GM21381 (cell line): ENCODE results near the gene TPCN2.

Source experiments
- ATAC-seq: cut with Tn5 transposase; IDR thresholded peaks from one replicate; pipeline ENCODE4 v1.9.1; 2021; ENCODE audit warnings: mild to moderate bottlenecking, moderate library complexity; ENCODE audit not compliant: unreplicated experiment

Gene TPCN2

GRCh38 chr11:69010361-69010891, 38.3 kb upstream of the TPCN2 start:
- no peak for ATAC-seq

GRCh38 chr11:69010964-69011623, 37.6 kb upstream of the TPCN2 start:
- ATAC-seq, result no peak

GRCh38 chr11:69011624-69012091, 37.1 kb upstream of the TPCN2 start:
- no peak for ATAC-seq

DNA sequence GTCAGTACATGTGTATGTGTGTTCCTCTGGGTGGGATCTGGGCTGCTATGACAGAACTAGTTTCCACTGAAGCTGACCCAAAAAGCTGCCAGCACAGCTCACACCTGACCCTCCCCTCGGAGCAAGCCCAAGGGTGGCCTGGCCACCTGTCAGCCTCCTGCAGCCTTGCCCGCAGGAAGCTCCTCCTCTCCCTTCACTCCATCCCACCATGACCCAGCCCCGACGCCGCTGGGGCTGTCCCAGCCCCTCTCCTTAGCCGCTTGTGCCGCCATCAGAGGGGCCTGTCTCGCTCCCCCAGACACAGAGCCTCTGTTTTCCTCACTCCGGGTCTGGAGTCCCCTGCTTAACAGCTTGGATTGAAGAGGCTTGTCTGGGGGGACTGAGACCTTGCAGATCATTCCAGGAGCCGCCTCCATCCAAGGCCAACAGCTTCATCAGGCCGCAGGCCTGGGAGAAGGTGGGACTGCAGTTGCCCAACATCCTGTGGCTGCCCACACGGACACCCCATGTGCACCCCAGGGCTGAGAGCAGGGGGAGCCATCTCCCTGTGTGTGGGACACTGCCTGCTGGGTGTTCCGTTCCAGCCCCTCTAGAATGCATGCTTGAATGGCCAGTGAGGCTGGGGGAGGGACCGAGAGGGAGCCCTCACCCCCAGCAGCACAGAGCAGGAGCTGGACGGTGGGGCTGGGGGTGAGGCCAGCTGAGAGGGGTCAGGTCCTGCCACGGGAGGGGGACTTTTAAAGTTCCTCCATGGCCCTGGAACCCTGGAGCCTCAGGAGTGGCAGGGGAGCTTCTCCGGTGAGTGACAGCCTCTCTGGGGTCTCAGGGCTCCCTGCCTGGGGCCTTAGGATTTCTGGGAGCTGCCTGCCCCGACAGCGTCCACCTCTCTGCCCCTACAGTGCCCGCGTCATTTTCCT, 36.4 kb upstream of the TPCN2 start:
- no peak for ATAC-seq

- ATAC-seq, result no peak
These were observed 35.5 kb upstream of the TPCN2 start, which contains the start of gene MRGPRF for GRCh38 chr11:69013009-69013951. TSS of gene MRGPRF (minus strand) at chr11:69013246. CDS start at chr11:69009901, 3,345 bp downstream.

- ATAC-seq, result no peak
These were observed 34.5 kb upstream of the TPCN2 start for GRCh38 chr11:69014084-69014851.

DNA sequence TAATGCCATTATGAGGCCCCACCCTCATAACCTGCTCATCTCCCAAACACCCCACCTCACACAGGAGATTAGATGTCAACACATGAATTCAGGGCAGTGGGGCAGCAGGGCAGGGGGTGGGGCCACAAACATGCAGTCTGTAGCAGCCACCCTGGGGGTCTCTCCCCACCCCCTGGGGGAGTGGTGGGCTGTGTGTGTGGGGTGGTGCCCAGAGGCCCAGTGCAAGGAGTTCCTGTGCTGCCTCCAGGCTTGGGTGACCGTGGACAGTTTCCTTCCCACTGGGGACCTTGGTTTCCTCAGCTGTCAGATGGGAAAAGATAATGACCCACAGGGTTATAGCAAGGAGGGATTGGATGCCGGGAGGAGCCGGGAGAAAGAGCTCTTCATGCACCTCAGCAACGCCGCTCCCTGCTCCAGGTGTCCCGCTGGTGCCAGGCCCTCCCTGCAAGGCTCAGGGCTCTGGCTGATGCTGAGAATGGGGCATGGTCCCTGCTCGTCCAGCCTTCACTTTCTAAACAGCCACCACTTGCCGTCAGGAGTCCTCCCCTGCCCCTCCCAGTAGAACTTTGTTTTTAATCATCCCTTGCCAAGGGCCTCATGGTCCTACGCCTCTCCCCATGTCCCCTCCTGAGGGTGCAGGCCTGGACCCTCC, 33.7 kb upstream of the TPCN2 start:
- no peak for ATAC-seq

- no peak for ATAC-seq
These were observed 30.8 kb upstream of the TPCN2 start for GRCh38 chr11:69017951-69018350.

- ATAC-seq, result no peak
These were observed 29.8 kb upstream of the TPCN2 start for GRCh38 chr11:69018924-69019323.

- no peak for ATAC-seq
These were observed 26.5 kb upstream of the TPCN2 start for GRCh38 chr11:69022260-69022659.

DNA sequence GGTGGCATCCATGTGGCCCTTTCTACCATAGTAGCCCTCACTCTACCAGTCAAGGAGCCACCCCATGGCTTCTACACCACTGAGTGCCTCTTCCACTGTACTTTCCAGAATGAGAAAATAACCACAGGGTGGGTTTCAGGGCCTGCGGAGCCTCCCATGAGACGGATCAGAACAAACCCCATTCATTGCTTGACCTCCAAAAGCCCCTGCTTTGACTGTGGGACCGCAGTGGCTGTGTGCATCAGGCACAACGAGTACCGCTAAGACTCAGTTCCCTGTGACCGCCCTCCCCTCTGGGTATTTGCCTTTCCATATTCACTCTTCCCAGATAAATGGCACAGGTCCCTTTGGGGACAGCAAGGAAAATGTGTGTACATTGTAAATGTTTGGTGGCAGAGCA, 24.2 kb upstream of the TPCN2 start:
- ATAC-seq, result no peak

DNA sequence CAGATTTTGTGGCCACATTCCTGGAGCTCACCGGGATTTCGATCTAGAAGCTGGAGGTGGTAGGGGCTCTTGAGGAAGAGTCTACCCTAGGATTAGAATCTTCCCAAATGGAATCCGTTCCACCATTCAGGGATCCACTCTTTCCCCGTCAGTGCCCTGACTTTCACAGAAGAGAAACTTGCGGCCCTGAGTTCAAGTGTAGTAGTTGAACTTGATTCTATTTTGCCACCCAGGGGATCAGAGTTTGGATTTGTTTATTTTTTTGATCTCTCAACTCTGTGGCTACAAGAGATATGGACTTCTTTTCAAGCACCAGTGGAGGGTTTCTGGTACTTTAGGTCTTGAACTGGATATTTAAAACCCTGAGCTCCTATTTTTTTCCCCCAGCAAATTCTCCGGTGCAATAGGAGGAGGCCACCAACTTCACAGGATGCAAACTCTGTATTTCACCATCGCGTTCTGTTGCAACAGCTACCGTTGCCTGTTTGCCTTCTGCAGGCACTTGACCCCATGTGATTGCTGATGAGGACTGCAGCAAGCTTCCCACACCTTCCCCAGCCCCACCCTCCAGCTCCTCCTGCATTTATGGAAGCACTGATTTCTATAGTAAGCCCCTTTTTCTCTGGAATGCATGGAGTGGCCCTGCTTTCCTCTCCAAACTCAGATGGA, 20.9 kb upstream of the TPCN2 start:
- no peak for ATAC-seq

DNA sequence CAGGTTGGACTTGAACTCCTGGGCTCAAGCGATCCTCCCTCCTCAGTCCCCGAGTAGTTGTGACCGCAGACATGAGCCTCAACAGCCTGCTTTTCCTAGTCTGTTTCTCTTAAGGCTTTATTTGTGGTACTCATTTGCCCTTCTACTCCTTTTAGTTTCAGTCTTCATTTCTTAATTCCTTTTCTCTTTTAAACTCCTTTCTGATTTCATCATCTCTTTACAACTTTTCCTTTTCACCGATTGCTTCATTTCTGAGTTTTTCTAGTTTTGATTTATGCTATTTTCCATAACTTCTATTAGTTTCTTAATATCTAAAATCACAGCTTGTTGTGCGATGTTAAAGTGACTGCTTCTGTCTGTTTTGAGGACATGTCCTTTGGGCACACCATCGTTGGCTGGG, 18.4 kb upstream of the TPCN2 start:
- no peak for ATAC-seq

GRCh38 chr11:69032833-69033232, 15.9 kb upstream of the TPCN2 start:
- no peak for ATAC-seq

DNA sequence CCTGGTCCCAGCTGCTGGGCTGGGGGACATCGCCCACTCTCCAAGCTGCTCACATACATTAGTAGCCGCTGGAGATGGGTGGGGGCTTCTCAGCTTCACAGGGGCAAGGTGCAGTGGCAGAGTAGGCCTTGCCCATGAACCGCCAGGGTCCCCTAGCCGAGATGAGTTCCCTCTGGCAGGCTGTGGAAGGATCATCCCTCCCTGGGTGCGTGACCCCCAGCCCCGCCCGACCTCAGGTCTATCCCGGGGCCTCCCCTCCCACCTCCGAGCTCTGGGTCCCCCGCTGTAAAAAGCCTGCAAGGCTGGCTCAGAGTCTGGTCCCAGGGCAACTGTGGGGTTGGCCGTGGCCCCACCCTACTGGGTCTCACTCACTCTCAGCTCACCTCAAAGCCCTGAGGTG, 15.3 kb upstream of the TPCN2 start:
- no peak for ATAC-seq

GRCh38 chr11:69034123-69034867, 14.4 kb upstream of the TPCN2 start:
- no peak for ATAC-seq

DNA sequence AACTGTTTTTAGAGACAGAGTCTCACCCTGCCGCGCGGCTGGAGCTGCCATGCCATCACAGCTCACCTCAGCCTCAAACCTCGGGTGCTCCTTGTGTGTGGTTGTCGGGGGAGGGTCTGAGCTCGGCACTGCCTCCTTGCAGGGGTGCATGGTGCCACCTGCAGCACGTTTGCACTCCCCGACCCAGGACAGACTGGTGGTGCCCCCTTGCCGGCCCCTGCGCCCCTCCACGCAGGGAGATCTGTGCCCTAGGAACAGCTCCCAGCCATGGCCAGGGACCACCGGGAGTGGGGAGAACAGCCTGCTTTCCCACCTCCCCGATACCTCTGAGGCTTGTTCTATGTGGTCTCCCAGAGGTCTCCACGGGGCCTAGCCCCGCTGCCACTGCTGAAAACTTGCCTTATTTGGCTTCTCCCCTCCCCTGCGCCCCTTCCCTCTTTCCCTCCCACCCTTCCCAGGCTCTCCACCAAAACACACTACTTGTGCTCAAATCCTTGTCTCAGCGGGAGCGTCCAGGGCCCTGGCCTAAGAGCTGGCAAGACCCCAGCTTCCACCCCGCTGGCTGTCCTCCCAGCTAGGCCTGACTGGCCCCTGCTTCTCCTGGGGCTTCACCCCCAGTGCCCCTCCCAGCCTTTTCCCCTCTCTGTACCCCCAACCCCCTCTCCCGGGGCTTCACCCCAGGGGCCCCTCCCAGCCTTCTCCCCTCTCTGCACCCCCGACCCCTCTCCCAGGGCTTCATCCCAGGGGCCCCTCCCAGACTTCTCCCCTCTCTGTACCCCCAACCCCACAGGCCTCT, 13.4 kb upstream of the TPCN2 start:
- ATAC-seq, result no peak
